ENCODE data around the gene LFNG.
"Not testable (repeated sequence)": the region's sequence is repeated elsewhere in the genome, so short reads cannot be mapped to it uniquely, and the experiment has no call there.

LFNG gene

GRCh38 chr7:2531796-2532110 is 12.2 kb downstream of the LFNG start:
- DNase-seq, result not testable (repeated sequence)

- DNase-seq, result not testable (repeated sequence)
Observed at GRCh38 chr7:2532199-2532772, 12.7 kb downstream of the LFNG start.

DNA sequence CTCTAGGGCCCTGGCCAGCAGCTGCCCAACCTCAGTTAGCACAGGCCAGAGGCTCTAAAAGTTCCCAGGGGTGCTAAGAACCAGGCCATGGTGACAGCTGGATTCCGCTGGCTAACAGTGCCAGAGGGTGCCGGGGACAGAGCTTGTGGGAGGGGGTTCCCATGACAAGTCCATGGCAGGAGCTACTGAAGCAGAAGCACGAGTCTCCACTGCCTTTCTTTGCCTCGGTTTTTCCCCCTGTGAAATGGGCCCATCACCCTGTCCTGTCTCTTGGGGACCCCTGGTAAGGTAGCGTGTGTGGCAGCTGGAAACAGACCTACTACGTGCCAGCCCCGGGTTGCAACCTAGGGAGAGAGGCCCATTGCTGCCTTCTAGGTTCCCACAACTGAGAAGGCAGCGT is 13.2 kb downstream of the LFNG start:
- DNase-seq, result not testable (repeated sequence)

GRCh38 chr7:2533566-2533965 is 14.0 kb downstream of the LFNG start:
- DNase-seq, result not testable (repeated sequence)

DNA sequence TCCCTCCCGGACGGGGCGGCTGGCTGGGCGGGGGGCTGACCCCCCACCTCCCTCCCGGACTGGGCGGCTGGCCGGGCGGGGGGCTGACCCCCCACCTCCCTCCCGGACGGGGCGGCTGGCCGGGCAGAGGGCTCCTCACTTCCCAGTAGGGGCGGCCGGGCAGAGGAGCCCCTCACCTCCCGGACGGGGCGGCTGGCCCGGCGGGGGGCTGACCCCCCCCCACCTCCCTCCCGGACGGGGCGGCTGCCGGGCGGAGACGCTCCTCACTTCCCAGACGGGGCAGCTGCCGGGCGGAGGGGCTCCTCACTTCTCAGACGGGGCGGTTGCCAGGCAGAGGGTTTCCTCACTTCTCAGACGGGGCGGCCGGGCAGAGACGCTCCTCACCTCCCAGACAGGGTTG is 14.6 kb downstream of the LFNG start:
- not testable (repeated sequence) for DNase-seq

GRCh38 chr7:2535872-2536627 is 16.5 kb downstream of the LFNG start:
- not testable (repeated sequence) for DNase-seq

DNA sequence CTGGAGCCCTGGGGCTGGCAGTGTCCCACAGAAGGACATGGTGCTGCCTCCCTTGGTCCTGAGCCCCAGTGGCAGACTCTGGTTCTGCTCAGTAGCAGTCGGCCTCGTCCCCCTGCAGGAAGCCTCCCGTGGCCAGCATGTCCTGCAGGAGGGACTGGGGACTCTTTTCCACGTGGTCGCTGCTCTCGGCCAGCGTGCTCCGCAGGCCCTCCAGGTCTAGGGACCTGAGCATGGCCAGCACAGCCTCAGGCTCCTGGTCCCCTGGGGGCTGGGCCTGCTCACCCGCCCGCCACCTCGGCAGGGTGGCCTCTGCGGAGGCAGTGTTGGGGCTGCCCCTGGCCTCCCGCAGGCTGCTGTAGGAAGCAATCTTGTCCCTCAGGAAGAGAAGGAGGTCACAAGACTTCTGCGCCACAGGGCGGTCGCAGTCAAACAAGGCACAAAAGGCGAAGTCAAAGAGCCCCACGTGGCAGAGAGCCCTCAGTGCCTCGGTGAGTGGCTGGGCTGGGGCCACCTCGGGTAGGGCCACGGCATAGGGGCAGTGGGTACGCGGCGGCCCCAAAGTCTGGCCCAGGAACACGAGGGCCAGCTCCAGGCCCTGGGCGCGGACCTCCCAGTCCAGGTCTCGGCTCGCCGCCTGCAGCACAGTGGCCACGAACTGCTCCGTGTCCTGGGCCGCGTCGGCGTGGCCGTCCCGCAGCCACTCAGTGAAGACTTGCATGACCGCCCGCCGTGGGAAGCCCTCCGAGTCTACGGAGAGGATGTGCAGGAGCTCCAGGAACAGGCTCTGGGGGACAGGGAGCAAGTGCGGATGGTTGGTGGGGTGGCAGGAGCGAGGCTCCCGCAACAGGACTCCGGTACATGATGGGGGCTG is 18.6 kb downstream of the LFNG start:
- no peak for DNase-seq

DNA sequence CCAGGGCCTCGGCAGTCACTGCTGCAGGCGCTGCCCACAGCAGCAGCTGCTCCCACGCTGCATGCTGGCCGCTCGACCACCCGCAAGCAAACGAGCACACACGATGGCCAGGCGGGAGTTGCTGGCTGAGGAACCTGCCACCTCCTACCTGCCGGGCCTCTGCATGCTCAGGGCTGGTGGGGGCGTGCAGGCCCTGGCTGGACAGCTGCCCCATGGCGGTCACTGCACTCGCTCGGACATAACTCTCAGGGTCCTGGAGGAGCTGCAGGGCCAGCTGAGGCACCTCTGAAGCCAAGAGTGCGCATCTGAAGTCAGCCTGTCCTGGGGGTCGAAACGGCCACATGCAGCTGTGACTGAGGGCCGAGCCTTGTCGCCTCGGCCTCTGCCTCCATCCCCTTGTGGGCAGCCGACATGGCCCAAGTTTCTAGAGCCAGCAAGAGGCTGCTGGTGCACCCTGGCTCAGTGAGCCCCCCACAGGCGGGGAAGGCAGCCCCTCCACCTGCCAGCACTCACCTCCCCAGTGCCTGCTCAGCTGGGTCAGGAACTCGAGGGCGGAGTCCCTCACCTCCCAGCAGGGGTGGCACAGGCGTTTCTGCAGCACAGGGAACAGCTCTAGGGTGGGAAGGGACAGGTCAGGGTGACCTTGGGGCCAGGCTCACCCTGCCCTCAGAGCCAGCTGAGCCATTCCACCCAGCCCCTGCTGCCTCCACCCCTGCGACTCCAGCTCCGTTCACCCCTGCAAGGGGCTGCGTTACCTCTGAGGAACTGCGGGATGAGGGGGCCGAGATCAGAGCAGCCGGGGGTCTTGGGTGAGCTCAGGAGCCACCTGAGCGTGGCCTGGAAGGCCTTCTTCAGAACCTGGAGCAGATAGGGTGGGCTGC is 19.7 kb downstream of the LFNG start:
- no peak for DNase-seq

GRCh38 chr7:2540133-2540532 is 20.6 kb downstream of the LFNG start:
- no peak for DNase-seq

DNA sequence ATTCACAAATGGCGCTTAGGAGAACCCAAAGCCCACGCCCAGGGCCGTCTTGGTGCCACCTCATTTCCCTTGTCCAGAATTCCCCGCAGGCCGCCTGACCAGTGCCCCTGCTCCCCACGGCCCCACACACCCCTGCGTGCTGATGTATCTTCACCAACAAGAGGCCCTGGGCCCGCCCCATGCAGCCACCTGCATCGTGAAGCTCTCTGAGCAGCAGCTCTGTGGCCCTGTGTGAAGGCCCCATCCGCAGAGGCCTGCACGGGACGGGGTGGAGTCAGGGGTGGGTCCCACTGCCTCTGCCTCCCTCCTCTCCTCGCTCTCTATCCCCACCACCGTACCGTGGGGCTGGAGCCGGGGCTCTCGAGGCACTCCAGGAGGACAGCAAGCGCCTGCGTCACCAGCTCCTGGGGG is 21.1 kb downstream of the LFNG start:
- DNase-seq, result no peak

GRCh38 chr7:2541291-2542010 is 21.9 kb downstream of the LFNG start:
- DNase-seq, result no peak

DNA sequence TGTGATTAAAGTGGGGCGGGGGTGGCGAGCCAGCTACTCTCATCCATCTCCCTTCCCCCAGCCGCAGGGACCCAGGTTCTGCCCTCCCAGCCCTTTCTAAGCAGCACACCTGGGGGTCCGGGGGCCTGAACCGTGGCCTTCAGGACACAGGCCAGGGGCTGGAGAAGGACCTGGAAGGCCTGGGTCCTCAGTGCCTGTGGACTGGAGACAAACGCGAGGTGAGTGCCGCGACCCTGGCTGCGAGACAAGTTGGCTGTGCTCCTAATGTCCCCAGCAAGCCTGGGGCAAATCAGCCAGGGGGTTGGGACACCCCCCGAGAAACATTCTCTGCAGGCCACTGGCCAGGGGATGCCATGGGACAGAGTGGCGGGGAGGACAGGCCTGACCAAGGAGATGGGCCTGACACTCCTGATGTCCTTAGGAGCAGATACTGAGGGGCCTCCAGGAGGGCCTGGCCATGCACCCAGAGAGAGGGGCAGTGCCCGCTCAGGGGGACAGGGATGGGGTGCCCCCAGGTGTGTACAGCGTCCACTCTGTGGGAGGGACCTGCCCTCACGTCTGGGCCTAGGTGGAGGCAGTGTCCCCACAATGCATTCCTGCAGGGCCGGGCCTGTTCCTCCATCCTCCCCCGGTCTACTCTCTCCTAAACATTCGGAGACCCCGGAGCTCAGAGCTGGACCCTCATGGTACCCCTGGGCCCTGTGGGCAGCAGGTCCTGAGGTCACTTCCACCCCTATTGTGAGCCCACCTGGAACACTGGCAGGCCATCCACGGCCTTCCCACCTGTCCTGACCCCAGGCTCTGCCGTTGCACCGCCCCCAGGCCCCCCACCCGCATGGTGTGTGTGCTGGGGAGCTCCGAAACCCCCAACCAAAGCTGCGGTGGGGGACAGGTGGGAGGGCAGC is 22.7 kb downstream of the LFNG start:
- no peak for DNase-seq

- no peak for DNase-seq
Observed at GRCh38 chr7:2542916-2543871, 23.6 kb downstream of the LFNG start.

DNA sequence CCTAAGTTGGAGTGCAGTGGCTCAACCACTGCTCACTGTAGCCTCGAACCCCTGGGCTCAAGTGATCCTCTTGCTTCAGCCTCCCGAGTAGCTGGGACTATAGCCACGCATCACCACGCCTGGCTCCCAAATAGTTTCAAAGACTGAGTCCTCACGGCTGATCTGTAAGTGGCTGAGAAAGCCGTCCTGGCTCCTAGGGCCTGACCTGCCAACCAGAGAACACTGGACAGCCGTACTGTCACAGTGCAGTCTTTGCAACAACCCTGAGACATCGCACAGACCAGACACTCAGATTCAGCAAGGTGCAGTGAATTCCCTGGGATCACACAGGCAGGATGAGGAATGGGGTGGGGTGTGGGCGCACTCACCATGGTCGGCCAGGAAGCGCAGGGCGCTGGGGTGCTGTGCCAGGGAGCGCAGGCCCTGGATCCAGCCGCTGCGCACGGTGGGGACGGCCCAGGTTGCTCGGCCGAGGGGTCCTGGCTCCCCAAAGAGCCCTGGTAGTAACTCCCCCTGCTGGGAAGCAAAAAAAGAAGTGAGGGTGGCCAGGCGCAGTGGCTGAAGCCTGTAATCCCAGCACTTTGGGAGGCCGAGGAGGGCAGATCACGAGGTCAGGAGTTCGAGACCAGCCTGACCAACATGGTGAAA is 25.1 kb downstream of the LFNG start:
- no peak for DNase-seq

DNA sequence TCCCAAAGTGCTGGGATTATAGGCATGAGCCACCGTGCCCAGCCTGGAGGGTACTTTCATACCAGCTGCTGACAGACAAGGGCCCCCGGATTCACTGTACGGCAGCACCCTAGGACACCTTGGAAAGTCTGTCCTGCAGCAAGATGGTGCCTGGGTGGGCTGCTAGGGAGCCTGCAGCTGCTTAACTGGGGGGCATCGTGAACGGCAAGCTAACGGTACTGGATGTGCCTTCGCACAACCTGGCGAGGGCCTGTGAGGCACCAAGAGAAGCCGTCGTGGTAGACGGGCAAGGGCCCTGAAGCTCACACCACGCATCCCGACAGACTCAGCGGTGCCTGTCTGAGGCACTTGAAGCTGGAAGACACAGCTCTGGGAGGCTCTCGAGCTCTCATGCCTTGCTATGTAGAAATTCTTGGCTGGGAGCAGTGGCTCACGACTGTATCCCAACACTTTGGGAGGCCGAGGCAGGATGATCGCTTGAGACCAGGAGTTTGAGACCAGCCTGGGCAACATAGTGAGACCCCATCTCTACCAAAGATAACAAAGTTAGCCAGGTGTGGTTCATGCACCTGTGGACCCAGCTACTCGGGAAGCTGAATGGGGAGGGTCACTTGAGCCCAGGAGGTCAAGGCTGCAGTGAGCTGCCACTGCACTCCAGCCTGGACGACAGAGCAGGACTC is 26.3 kb downstream of the LFNG start:
- no peak for DNase-seq

DNA sequence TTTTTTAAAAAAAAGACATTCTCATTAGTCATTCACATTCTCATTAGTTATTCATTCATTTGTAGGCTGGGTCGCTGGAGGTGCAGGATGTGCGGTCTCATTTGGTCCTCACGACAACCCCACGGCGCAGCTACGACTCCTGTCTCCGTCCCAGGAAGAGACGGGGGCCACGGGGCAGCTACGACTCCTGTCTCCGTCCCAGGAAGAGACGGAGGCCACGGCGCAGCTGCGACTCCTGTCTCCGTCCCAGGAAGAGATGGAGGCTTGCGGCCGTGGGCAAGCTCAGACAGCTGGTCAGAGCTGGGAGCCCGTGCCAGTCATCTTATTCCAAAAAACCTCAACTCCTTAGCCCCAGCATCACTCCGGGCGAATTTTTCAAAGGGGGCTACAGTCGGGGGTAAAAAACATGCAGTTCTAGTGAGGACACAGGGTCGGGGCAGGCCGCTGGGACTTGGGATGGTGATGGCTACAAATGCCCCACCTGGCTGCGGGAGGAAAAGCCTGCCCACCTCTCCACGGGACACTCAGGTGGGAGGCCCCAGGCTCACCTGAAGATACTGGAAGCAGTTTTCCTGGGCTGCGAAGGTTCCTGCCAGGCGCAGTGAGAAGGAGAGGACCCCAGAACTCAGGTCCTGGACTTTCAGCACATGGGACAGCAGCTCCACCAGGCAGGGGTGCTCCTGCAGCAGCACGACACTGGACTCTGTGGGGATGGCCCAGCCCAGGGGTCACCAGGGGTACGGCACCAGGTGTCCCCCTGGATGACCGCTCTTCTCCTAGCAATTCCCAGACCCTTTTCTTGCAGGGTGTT is 27.4 kb downstream of the LFNG start:
- no peak for DNase-seq

GRCh38 chr7:2551418-2551817 is 31.8 kb downstream of the LFNG start:
- no peak for DNase-seq

GRCh38 chr7:2553108-2553507 is 33.5 kb downstream of the LFNG start:
- no peak for DNase-seq
